Measurements from ENCODE around the gene IMMP2L.

The IMMP2L gene

GRCh38 chr7:110800984-110801383 lies 761.3 kb downstream of the IMMP2L start:
- Histone ChIP-seq H3K36me3 (ENCODE audit: low read depth) (no peaks in the 10 kb centered on the region), H3K4me1 (ENCODE audit: insufficient read depth, poor library complexity, severe bottlenecking) (no peaks in the 10 kb centered on the region), H3K4me3 (ENCODE audit: severe bottlenecking) (no peak overlapping the region), H3K27ac (ENCODE audit: poor library complexity, severe bottlenecking) (no peak overlapping the region), H3K27me3 (ENCODE audit: insufficient read depth, poor library complexity, severe bottlenecking) (no peaks in the 10 kb centered on the region), H3K9me3 (ENCODE audit: severe bottlenecking) (no peaks in the 10 kb centered on the region)
- ATAC-seq (ENCODE audit: low read depth), result no peak
- TF ChIP-seq, protein P1, sequence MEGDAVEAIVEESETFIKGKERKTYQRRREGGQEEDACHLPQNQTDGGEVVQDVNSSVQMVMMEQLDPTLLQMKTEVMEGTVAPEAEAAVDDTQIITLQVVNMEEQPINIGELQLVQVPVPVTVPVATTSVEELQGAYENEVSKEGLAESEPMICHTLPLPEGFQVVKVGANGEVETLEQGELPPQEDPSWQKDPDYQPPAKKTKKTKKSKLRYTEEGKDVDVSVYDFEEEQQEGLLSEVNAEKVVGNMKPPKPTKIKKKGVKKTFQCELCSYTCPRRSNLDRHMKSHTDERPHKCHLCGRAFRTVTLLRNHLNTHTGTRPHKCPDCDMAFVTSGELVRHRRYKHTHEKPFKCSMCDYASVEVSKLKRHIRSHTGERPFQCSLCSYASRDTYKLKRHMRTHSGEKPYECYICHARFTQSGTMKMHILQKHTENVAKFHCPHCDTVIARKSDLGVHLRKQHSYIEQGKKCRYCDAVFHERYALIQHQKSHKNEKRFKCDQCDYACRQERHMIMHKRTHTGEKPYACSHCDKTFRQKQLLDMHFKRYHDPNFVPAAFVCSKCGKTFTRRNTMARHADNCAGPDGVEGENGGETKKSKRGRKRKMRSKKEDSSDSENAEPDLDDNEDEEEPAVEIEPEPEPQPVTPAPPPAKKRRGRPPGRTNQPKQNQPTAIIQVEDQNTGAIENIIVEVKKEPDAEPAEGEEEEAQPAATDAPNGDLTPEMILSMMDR (IDR thresholded peaks at IDR 0.05; ENCODE audit: poor library complexity, severe bottlenecking), result no peak
- no peak for DNase-seq (ENCODE audit: low spot score)

- TF ChIP-seq, protein P1 (IDR thresholded peaks at IDR 0.05; ENCODE audit: poor library complexity, severe bottlenecking), result no peak
- no peak for ATAC-seq (ENCODE audit: low read depth)
- H3K9me3 ChIP-seq (ENCODE audit: severe bottlenecking), result no peaks in the 10 kb centered on the region
These were observed 764.6 kb downstream of the IMMP2L start for GRCh38 chr7:110797656-110798055.

DNA sequence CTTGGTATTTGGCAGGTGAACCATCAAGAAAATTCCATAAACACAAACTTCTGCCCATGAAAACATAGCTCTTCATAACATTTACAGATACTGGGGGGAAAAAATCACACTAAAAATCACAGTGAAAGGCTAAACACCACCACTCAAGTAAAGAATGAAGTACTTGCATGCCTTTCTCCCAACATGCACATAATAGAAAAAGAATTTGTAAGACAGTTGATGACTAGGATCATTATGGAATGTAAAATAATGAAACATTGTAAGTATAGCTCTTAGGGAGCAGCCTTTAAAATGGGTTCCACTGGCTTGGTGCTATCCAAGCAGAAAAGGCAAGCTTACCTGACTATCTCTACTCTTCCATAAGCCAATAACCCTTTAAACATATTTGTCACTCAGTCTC lies 771.3 kb downstream of the IMMP2L start:
- TF ChIP-seq, protein P1 (IDR thresholded peaks at IDR 0.05; ENCODE audit: poor library complexity, severe bottlenecking), result no peak
- H3K9me3 ChIP-seq (ENCODE audit: severe bottlenecking), result no peaks in the 10 kb centered on the region

More at GRCh38 chr7:110797656-110798055, 764.6 kb downstream of the IMMP2L start:
- DNase-seq (ENCODE audit: low spot score), result no peak
- no peaks in the 10 kb centered on the region for H3K36me3 ChIP-seq (ENCODE audit: low read depth)
- H3K4me1 ChIP-seq (ENCODE audit: insufficient read depth, poor library complexity, severe bottlenecking), result no peaks in the 10 kb centered on the region
- H3K4me3 ChIP-seq (ENCODE audit: severe bottlenecking), result no peak overlapping the region
- no peaks in the 10 kb centered on the region for H3K27me3 ChIP-seq (ENCODE audit: insufficient read depth, poor library complexity, severe bottlenecking)
- no peak overlapping the region for H3K27ac ChIP-seq (ENCODE audit: poor library complexity, severe bottlenecking)

GRCh38 chr7:110786328-110786965 lies 775.8 kb downstream of the IMMP2L start:
- no peaks in the 10 kb centered on the region for H3K9me3 ChIP-seq (ENCODE audit: severe bottlenecking)
- H3K27ac ChIP-seq (ENCODE audit: poor library complexity, severe bottlenecking), result no peak overlapping the region
- no peak for ATAC-seq (ENCODE audit: low read depth)
- H3K27me3 ChIP-seq (ENCODE audit: insufficient read depth, poor library complexity, severe bottlenecking), result no peaks in the 10 kb centered on the region
- TF ChIP-seq, protein P1 (IDR thresholded peaks at IDR 0.05; ENCODE audit: poor library complexity, severe bottlenecking), result no peak
- no peak overlapping the region for H3K4me3 ChIP-seq (ENCODE audit: severe bottlenecking)
- no peaks in the 10 kb centered on the region for H3K36me3 ChIP-seq (ENCODE audit: low read depth)
- DNase-seq (ENCODE audit: low spot score), result no peak
- no peaks in the 10 kb centered on the region for H3K4me1 ChIP-seq (ENCODE audit: insufficient read depth, poor library complexity, severe bottlenecking)

More for the DNA sequence above, 771.3 kb downstream of the IMMP2L start:
- Histone ChIP-seq H3K36me3 (ENCODE audit: low read depth) (no peaks in the 10 kb centered on the region), H3K27ac (ENCODE audit: poor library complexity, severe bottlenecking) (no peak overlapping the region), H3K4me1 (ENCODE audit: insufficient read depth, poor library complexity, severe bottlenecking) (no peaks in the 10 kb centered on the region), H3K27me3 (ENCODE audit: insufficient read depth, poor library complexity, severe bottlenecking) (no peaks in the 10 kb centered on the region), H3K4me3 (ENCODE audit: severe bottlenecking) (no peak overlapping the region)
- DNase-seq (ENCODE audit: low spot score), result no peak
- no peak for ATAC-seq (ENCODE audit: low read depth)

DNA sequence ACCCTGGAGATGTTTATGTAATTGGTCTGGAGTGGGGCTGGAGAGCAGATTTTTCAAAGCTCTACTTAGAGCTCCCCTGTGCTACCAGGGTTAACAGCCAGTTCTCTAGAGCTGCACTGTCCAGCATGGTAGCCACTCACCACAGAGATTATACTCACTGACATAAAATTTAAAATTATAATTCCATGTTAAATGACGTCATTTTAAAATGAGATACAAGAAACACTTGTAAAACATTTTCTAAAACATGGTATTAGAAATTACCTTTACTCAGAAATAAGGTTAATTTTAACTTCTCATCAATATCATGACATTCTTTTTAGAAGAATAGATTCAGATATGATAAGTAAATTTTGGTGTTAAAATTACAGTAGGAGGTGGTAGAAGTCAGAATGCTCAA lies 777.5 kb downstream of the IMMP2L start:
- no peak overlapping the region for H3K27ac ChIP-seq (ENCODE audit: poor library complexity, severe bottlenecking)
- H3K9me3 ChIP-seq (ENCODE audit: severe bottlenecking), result no peaks in the 10 kb centered on the region
- H3K27me3 ChIP-seq (ENCODE audit: insufficient read depth, poor library complexity, severe bottlenecking), result no peaks in the 10 kb centered on the region
- TF ChIP-seq, protein P1 (IDR thresholded peaks at IDR 0.05; ENCODE audit: poor library complexity, severe bottlenecking), result no peak
- H3K4me3 ChIP-seq (ENCODE audit: severe bottlenecking), result no peak overlapping the region
- H3K4me1 ChIP-seq (ENCODE audit: insufficient read depth, poor library complexity, severe bottlenecking), result no peaks in the 10 kb centered on the region
- DNase-seq (ENCODE audit: low spot score), result no peak
- no peaks in the 10 kb centered on the region for H3K36me3 ChIP-seq (ENCODE audit: low read depth)
- ATAC-seq (ENCODE audit: low read depth), result no peak

All from RWPE2 (cell line).